ENCODE data around the gene GSTO1.

- TF ChIP-seq CTCF (IDR thresholded peaks at IDR 0.05) (peak; percentile 16 to 58 (median 40)), POLR2A (IDR thresholded peaks at IDR 0.05) (no peak)
These were observed 45.0 kb upstream of the GSTO1 start for GRCh38 chr10:104209575-104210198.

All from esophagus squamous epithelium (tissue), 4 donors.